ENCODE data around the gene EVI5.

The EVI5 gene

GRCh38 chr1:92481599-92481925 is 303.3 kb downstream of the EVI5 start:
- H3K4me3 ChIP-seq (ENCODE audit: low read depth, low read length): no peak overlapping the region
- no peak for DNase-seq (ENCODE audit: low read depth)

GRCh38 chr1:92480813-92481598 is 303.9 kb downstream of the EVI5 start:
- H3K4me3 ChIP-seq (ENCODE audit: low read depth, low read length): no peak overlapping the region

GRCh38 chr1:92480200-92480812 is 304.6 kb downstream of the EVI5 start:
- no peak for DNase-seq (ENCODE audit: low read depth)
- H3K4me3 ChIP-seq (ENCODE audit: low read depth, low read length): no peak overlapping the region

More at GRCh38 chr1:92480813-92481598, 303.9 kb downstream of the EVI5 start:
- no peak for DNase-seq (ENCODE audit: low read depth)

- H3K4me3 ChIP-seq (ENCODE audit: low read depth, low read length): no peak overlapping the region
- DNase-seq (ENCODE audit: low read depth): no peak
Observed at GRCh38 chr1:92479587-92479986, 305.3 kb downstream of the EVI5 start.

- no peak for DNase-seq (ENCODE audit: low read depth)
- no peak overlapping the region for H3K4me3 ChIP-seq (ENCODE audit: low read depth, low read length)
Observed at GRCh38 chr1:92478393-92478792, 306.5 kb downstream of the EVI5 start.

- no peak overlapping the region for H3K4me3 ChIP-seq (ENCODE audit: low read depth, low read length)
- DNase-seq (ENCODE audit: low read depth): no peak
Observed at GRCh38 chr1:92476071-92476631, 308.8 kb downstream of the EVI5 start.

- no peak for DNase-seq (ENCODE audit: low read depth)
- no peak overlapping the region for H3K4me3 ChIP-seq (ENCODE audit: low read depth, low read length)
Observed at GRCh38 chr1:92475029-92475428, 309.9 kb downstream of the EVI5 start.

GRCh38 chr1:92473781-92474495 is 311.0 kb downstream of the EVI5 start:
- DNase-seq (ENCODE audit: low read depth): no peak
- no peak overlapping the region for H3K4me3 ChIP-seq (ENCODE audit: low read depth, low read length)

- no peak for DNase-seq (ENCODE audit: low read depth)
- H3K4me3 ChIP-seq (ENCODE audit: low read depth, low read length): no peak overlapping the region
Observed at GRCh38 chr1:92470216-92470615, 314.7 kb downstream of the EVI5 start.

- no peak overlapping the region for H3K4me3 ChIP-seq (ENCODE audit: low read depth, low read length)
- no peak for DNase-seq (ENCODE audit: low read depth)
Observed at GRCh38 chr1:92466683-92467352, 318.1 kb downstream of the EVI5 start.

- H3K4me3 ChIP-seq (ENCODE audit: low read depth, low read length): no peak overlapping the region
- no peak for DNase-seq (ENCODE audit: low read depth)
Observed at GRCh38 chr1:92465256-92465647, 319.7 kb downstream of the EVI5 start.

GRCh38 chr1:92464588-92465255 is 320.2 kb downstream of the EVI5 start:
- H3K4me3 ChIP-seq (ENCODE audit: low read depth, low read length): no peak overlapping the region
- DNase-seq (ENCODE audit: low read depth): no peak

- DNase-seq (ENCODE audit: low read depth): no peak
- H3K4me3 ChIP-seq (ENCODE audit: low read depth, low read length): no peak overlapping the region
Observed at GRCh38 chr1:92461364-92462097, 323.4 kb downstream of the EVI5 start.

- no peak overlapping the region for H3K4me3 ChIP-seq (ENCODE audit: low read depth, low read length)
- no peak for DNase-seq (ENCODE audit: low read depth)
Observed at GRCh38 chr1:92459871-92460320, 325.0 kb downstream of the EVI5 start.
